Vagina (tissue), 2 donors: ENCODE measurements around the gene FOXC2.

Source experiments
- CTCF ChIP-seq, 3 experiments: fragments of 450-650 bp in 2 of 3; fragments of 200-600 bp in 1 of 3; sonication (generic) in 1 of 3; IDR thresholded peaks; one replicate each; pipeline ENCODE4 v1.5.1; 2017 to 2019; ENCODE audit warnings: antibody characterized with exemption in 3 of 3, mild to moderate bottlenecking in 2 of 3, moderate library complexity in 2 of 3
- POLR2A ChIP-seq, 2 donors: fragments of 450-650 bp; IDR thresholded peaks; one replicate each; pipeline ENCODE4 v1.6.1; 2017; ENCODE audit warnings: antibody characterized with exemption in 2 of 2, mild to moderate bottlenecking in 2 of 2, moderate library complexity in 2 of 2

- no peak for TF ChIP-seq CTCF (IDR thresholded peaks at IDR 0.05)
- no peak for TF ChIP-seq POLR2A (IDR thresholded peaks at IDR 0.05)
Observed at GRCh38 chr16:86574646-86575045, 8.0 kb downstream of the FOXC2 start.
